ENCODE measurements around the gene C11orf71. TPM values are rescaled to one million over a fixed set of nuclear protein-coding genes. Genes with fewer than 3 reads are reported as not detected.

Gene C11orf71
- total RNA-seq, 1 experiment from 2014 or later = 4.3 TPM

- peaks cover 31% of the 10 kb centered on the region for H3K79me2 ChIP-seq (ENCODE audit: insufficient read depth, low read length)
- CTCF ChIA-PET = no interaction called here
- intact Hi-C loops (cut with micrococcal nuclease) = no loop called here
These were observed 48.6 kb upstream of the C11orf71 start for GRCh38 chr11:114448749-114449482.

GRCh38 chr11:114447892-114448291 is 47.6 kb upstream of the C11orf71 start:
- Histone ChIP-seq H3K79me2 (ENCODE audit: insufficient read depth, low read length) (peaks cover 42% of the 10 kb centered on the region), H3K4me1 (ENCODE audit: control insufficient read depth in 1 of 2, insufficient read depth in 2 of 2, low read length in 2 of 2) (no peaks in the 10 kb centered on the region), H3K9ac (ENCODE audit: low read length) (no peak overlapping the region), H3K36me3 (ENCODE audit: control insufficient read depth in 1 of 2, insufficient read depth in 2 of 2, low read length in 2 of 2) (peaks cover 11 to 26% of the 10 kb centered on the region in 2 experiments), H3K27ac (ENCODE audit: low read depth, low read length) (no peak overlapping the region), H3K4me2 (ENCODE audit: low read length) (no peak overlapping the region), H4K20me1 (ENCODE audit: insufficient read depth) (no peaks in the 10 kb centered on the region), H3K4me3 (replicated peaks in 1 of 2; ENCODE audit: low read depth in 1 of 2, low read length in 2 of 2) (no peak overlapping the region), H3K9me2 (ENCODE audit: insufficient read depth) (no peaks in the 10 kb centered on the region), H2AFZ (ENCODE audit: low read depth, low read length, poor library complexity, severe bottlenecking) (no peak overlapping the region), H3K27me3 (ENCODE audit: insufficient read depth, low read length) (no peaks in the 10 kb centered on the region), H3K9me3 (ENCODE audit: control insufficient read depth in 1 of 2, insufficient read depth in 1 of 2, low read depth in 1 of 2, low read length in 2 of 2) (no peaks in the 10 kb centered on the region)
- CTCF ChIA-PET = no interaction called here
- TF ChIP-seq SRF (IDR thresholded peaks at IDR 0.05; ENCODE audit: low read depth) = no peak
- TF ChIP-seq ZNF274 (IDR thresholded peaks at IDR 0.05; ENCODE audit: low read depth, low read length) = no peak
- no peak for TF ChIP-seq RAD21 (IDR thresholded peaks at IDR 0.05; ENCODE audit: low read depth)
- TF ChIP-seq POLR2AphosphoS5 (IDR thresholded peaks at IDR 0.05; ENCODE audit: low read depth, low read length) = no peak
- no peak for TF ChIP-seq EZH2 (IDR thresholded peaks at IDR 0.05)
- intact Hi-C loops (cut with micrococcal nuclease) = no loop called here
- BruUV-seq (replicated peaks) = no TSS peak
- DNase-seq (ENCODE audit: low read depth, low spot score) (no peak), ATAC-seq (no peak)
- RAD21 ChIA-PET (ENCODE audit: low non-redundant PET in 1 of 2, low total read pairs in 2 of 2, uncharacterized antibody in 2 of 2, unreplicated experiment in 2 of 2) = no interaction called here
- POLR2A ChIA-PET = interaction anchor here (1.4 kb wide), 1 partner anchor 9 kb away, joined by 4 read pairs; the partner anchor contains the start of gene REXO2

More at GRCh38 chr11:114448749-114449482, 48.6 kb upstream of the C11orf71 start:
- H3K9me3 ChIP-seq (ENCODE audit: control insufficient read depth in 1 of 2, insufficient read depth in 1 of 2, low read depth in 1 of 2, low read length in 2 of 2) = no peaks in the 10 kb centered on the region
- H3K4me3 ChIP-seq (replicated peaks in 1 of 2; ENCODE audit: low read depth in 1 of 2, low read length in 2 of 2) = no peak overlapping the region
- DNase-seq (ENCODE audit: low read depth, low spot score) = no peak
- no peak for ATAC-seq
- H3K27ac ChIP-seq (ENCODE audit: low read depth, low read length) = no peak overlapping the region
- H3K4me1 ChIP-seq (ENCODE audit: control insufficient read depth in 1 of 2, insufficient read depth in 2 of 2, low read length in 2 of 2) = no peaks in the 10 kb centered on the region
- ChIA-PET RAD21 (ENCODE audit: low non-redundant PET in 1 of 2, low total read pairs in 2 of 2, uncharacterized antibody in 2 of 2, unreplicated experiment in 2 of 2) (no interaction called here), POLR2A (interaction anchor here (1.4 kb wide), 1 partner anchor 10 kb away, joined by 4 read pairs; the partner anchor contains the start of gene REXO2)
- no peaks in the 10 kb centered on the region for H3K9me2 ChIP-seq (ENCODE audit: insufficient read depth)
- H2AFZ ChIP-seq (ENCODE audit: low read depth, low read length, poor library complexity, severe bottlenecking) = no peak overlapping the region
- TF ChIP-seq SIN3A (IDR thresholded peaks at IDR 0.05; ENCODE audit: low read depth) (no peak), ZFX (IDR thresholded peaks at IDR 0.05) (no peak)
- TF ChIP-seq, protein P1, sequence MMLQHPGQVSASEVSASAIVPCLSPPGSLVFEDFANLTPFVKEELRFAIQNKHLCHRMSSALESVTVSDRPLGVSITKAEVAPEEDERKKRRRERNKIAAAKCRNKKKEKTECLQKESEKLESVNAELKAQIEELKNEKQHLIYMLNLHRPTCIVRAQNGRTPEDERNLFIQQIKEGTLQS (IDR thresholded peaks at IDR 0.05) = no peak
- no peak overlapping the region for H3K9ac ChIP-seq (ENCODE audit: low read length)
- no TSS peak for BruUV-seq (replicated peaks)
- peaks cover 11 to 23% of the 10 kb centered on the region in 2 experiments for H3K36me3 ChIP-seq (ENCODE audit: control insufficient read depth in 1 of 2, insufficient read depth in 2 of 2, low read length in 2 of 2)
- H3K4me2 ChIP-seq (ENCODE audit: low read length) = no peak overlapping the region
- H4K20me1 ChIP-seq (ENCODE audit: insufficient read depth) = no peaks in the 10 kb centered on the region
- no peaks in the 10 kb centered on the region for H3K27me3 ChIP-seq (ENCODE audit: insufficient read depth, low read length)

All from HCT116 (cell line).